Activated CD4-positive, CD25-positive, alpha-beta regulatory T cell (primary cell): Measurements from ENCODE around the gene DTX1.

Experiments
- DNase-seq, 4 experiments: peaks; one replicate each; lab custom pipeline; 2025; lab: John Stamatoyannopoulos, UW

DTX1 gene

DNA sequence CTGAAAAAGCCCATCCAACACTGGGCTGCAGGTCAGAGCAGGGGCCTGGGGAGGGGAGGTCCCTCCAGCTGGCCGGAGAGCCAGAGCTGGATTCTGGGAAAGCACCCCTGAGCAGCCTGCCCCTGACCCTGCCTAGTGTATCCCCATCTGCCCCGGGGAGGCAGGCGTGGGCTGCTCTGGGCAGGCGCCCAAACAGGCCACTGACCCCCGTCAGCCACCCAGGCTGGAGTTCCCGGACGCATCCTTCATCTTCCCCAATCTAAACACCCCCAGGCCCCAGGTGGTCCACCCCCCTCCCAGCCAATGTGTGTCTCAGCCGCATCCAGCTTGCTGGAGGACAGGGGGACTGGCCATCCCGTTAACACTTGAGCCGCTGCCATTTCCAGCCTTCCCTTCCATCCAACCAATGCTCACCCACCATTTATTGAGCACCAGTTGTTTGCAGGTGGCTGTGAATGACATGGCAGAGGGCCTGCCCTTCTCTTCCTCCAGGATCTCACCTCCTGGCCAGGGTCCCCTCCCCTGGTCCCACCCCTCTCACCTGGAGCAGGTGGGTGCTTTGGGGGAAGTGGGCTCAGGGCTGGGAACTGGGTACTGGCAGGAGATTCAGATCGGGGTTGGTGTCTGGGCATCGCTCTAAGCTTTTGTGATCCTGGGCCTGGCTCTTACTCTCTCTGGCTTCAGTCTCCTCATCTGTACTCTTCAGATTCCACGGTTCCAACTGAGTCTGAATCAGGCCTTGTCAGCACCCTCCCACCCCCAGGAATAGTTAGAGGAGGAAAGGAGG is 743 bp upstream of the DTX1 start:
- no peak for DNase-seq

DNA sequence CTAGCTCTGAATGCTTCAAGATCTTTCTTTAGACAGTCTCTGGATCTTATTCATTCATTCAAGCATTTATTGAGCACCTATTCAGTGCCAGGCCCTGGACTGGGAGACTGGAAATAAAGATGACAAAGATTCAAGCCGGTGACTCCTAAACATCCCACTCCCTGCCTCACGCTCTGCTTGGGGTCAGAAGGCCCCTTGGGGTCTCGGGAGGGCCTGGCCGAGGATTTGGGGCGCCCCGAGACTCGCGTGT is 224 bp upstream of the DTX1 start:
- DNase-seq = no peak

- no peak for DNase-seq
Observed at GRCh38 chr12:113057565-113058485, 1.3 kb downstream of the DTX1 start.

DNA sequence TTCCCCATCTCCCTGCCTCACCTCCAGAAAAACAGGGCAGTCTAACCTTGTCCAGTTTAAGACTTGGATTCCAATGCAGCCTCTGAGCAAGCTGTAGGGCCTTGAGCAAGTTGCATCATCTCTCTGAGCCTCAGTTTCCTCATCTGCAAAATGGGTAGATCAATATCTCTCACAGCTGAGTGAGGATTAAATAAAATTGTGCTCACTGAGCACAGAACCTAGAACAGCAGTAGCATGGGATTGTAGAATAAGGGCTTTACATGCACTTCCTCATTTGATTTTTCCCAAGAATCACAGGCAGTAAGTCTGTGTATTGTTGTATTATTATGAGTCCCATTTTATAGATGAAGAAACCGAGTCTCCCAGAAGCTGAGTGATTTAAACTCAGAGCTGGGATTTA is 2.0 kb downstream of the DTX1 start:
- no peak for DNase-seq

DNA sequence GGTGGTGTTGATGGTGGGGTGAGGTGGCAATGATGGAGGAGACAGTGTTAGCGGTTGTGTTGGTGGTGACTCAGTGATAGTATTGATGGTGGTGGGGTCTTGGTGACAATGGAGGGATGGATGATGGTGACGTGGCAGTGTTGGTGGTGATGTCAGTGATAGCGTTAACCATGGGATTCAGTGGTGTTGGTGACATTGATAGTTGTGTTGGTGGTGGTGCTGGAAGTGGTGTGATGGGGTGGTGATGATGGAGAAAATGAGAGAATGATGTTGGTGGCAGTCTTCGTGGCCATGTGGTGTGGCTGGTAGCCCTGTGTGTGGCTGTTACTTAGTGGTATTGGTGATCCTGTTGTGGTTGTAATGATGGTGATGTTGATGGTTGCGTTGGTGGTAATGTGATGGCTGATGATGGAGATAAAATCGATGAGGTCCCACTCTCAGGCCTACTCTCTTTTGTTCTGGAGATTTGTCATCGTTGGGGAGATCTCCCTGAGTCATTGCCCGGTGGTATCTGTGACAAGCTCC is 2.6 kb downstream of the DTX1 start:
- no peak for DNase-seq

DNA sequence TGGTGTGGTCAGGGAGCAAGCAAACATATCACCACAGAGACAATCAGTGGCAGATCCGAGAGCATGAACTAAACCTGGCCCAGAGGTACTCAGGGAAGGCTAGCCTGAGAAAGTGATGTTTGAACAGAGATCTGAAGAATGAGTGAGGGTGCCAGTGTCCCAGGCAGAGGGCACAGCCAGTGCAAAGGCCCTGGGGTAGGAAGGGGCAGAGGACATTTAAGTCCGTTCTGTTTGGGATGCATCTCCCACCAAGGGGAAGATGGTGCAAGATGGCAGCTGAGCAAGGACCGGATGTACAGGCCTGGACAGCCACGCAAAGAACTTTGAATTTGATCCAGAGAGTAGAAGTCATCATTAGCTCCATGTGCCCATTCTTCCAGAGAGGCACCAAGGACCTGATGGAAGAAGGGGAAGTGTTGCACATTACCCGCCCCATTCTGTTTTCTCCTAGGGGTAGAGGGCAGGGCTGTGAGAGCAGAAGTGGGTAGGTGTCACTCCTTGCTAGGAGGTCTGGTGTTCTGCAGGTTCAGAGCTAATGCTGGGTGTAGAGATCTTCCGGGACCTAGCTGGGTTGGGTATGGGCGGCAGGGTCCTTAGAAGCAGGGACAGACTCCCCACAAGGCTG is 3.9 kb downstream of the DTX1 start:
- no peak for DNase-seq

DNA sequence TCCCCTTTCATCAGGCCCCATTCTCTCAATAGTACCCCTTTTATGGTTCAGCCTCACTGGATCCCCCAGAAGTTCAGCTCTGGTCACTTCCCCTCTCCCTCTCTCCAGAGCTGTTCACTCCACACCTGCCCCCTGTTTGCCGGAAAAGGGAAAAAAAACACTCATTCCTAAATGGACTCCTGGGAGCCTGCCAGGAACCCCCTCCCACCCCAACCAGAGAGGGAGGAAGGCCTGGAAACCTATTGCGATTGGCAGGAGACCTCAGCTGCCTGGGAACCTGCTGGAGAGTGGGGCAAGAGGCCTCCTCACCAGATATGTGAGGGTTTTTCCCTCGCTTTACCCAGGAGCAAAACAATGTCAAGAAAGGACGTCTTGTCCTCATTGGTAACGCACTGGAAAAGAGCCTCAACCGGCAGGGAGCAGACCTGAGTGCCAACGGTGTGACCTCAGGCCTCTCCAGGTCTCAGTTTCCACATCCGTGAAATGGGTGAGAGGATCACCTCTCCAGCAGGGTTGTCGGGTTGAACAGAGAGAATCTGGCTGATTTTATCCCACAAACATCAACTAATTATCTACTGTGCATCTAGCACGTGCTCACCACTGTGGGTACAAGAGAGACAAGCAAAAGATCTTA is 4.6 kb downstream of the DTX1 start:
- DNase-seq = no peak

DNA sequence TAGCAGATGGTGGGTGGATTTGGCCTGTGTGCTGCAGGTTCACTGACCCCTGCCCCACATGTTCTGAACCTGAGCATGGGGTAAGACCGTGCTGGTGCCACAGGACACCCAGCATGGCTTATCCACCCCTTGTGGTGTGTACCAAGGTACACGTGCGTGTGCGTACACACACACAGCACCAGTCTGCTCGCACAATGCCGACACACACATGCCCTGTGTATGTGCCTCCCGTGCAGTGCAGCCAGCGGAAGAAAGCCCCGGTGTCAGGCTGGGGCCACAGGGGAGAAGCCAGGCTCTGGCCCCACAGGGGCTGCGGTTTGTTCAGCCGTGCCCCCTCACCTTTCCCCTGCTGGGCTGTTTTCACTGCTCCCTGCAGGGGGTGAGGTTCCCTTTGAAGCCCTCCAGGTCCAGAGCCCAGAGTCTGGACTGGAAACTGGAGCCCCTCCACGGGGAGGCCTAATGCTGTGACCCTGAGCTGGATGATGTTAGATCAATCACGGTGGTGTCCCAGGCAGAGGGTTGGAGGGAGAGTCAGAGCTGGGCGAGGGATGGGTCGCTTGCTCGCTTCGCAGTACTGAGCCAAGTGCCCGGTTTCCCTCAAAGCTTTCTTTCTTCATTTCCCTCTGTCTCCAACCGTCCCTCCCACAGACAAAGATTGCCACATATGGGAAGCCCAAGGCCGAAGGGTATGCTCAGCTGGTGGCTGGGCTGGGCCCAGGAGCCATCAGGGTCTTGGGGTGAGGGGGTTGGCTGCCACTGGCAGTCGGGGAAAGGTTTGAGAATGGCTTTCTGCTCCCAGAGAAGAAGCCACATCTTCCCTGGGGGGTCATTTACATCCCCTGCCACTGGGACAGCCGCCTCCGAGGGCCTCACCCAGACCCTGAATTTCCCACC is 6.2 kb downstream of the DTX1 start:
- no peak for DNase-seq

DNA sequence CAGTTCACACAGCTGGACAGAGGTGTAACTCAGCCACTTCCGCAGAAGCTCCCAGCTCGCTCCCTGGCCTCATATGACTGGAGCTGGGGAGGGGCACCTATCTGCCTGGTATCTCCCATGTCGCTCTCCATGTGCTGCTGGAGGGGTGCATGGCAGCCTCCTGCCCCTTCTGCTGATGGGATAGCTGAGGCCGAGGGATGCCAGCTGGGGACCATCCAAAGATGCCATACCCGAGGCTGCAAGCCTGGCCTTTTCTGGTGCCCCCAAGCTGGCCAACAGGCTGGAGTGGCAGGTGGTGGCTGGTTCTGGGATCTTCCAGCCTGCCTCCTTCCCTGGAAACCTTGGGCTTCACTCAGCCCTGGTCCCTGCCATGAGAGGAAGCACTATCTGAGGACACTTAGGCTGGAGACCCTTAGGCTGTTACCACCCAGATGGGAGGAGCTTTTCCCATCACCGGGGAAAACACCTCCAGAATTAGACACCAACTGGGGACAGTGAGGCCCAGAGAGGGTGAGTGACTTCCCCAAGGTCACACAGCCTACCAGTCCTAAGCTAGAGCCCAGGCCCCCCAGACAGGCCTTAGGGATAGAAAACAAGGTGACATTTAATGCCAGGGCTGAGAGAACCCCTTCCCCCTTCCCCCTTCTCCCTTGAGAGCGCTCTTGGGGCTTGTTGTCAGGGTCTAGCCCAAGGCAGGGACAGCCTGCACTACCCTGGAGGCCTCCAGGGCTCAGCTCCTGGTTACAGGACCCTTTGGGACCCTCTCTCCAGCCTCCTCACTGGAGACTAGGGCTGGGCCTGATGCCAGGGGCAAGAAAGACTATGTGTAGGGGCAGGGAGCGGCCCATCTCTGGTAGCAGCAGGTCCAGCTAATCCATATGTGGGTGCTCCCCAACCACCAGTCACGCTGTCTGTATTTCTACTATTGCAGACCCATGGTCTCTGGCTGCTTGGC is 7.1 kb downstream of the DTX1 start:
- DNase-seq = no peak

GRCh38 chr12:113064395-113065125 is 8.0 kb downstream of the DTX1 start:
- DNase-seq = no peak

DNA sequence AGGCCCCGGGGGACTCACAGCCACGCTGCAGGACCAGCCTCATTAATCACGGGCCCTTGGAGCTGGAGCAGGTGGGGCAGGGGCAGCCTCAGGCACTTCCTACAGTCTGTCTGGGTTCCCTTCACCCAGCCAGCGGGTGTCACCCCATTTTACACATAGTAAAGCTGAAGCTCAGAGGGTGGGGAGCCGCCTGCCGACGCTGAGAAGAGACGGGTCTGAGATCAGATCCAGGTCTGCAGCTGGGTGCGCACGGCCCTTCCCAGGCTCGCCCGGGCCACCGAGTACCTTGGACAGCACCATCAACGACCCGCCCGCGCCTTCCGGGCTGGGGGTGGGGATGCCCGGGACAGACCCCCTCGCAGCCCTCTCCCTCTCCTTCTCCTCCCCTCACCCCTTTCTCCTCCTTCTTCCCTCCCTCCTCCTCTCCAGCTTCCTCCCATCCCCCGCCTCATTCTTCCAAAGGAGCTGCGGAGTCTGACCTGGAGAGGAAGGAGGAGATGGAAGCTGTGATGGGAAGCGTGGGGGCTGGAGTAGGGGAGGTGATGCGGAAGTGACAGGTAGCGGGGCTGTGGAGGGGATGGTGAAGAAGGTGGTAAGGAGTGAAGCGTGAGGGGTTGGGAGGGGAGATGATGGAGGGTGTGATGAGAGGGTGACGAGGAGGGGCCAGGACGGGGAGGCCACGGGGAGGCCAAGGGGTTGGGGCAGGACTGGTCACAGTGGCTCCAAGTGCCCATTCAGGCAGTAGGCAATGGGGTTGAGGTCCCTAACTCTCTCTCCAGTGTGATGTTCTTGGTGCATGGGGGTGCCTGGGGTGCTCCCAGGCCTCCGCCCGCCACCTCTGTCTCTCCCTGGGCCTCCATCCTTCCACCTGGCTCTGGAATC is 8.8 kb downstream of the DTX1 start:
- no peak for DNase-seq

- DNase-seq = no peak
Observed at GRCh38 chr12:113066813-113067400, 10.4 kb downstream of the DTX1 start.

GRCh38 chr12:113067987-113068935 is 11.7 kb downstream of the DTX1 start:
- DNase-seq = no peak

- DNase-seq = no peak
Observed at GRCh38 chr12:113069149-113069548, 12.6 kb downstream of the DTX1 start.

- no peak for DNase-seq
Observed at GRCh38 chr12:113069751-113070116, 13.2 kb downstream of the DTX1 start.

DNA sequence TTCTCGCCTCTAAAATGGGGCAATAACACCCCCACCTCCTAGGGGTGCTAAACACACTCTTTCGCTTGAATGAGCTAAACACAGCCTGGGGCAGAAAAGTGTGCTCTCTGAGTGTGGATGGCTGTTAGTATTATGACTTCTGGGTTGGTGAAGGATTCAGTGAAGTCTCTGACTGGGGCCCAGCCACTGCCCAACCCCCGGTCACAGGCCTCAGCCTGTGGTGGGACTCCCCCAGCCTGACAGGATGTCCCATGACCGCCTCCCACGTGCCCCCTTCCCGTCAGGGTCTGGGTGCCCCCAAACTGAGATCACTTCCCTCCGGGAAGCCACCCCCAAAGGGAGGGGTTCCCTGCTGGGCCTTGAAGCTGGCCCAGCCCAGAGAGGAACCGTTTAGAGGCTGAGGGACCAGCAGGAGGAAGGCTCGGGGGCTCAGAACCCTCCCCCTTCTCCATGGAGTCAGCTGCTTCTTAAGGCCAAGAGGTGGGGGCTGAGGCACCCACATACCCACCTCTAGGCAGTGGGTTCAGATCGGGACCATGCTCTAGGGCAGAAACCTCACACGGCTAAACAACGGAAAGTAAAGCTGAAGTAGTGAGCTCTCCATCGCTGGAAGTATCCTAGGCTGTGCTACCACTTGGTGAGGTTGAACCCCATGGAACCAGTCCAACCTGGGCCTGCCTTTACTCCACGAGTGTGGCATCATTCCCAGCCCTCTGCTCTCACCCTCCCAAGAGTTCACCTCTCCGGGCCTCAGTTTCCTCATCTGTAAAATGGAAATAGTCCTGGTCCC is 13.8 kb downstream of the DTX1 start:
- no peak for DNase-seq
